Tibial nerve (tissue), 4 donors: ENCODE data around the gene CFTR. TPM values are rescaled to one million over a fixed set of nuclear protein-coding genes. Genes with fewer than 3 reads are reported as not detected.
A peak's percentile ranks its signal among the peaks of the same experiment; 100 is the strongest.
"Not testable (repeated sequence)": the region's sequence is repeated elsewhere in the genome, so short reads cannot be mapped to it uniquely, and the experiment has no call there.

Experiments
- DNase-seq, 2 donors: peaks; one replicate each; pipeline ENCODE4 v3.0.0-alpha.2; 2019; ENCODE audit warnings: low spot score in 2 of 2
- H3K27ac ChIP-seq, 4 donors: fragments of 200-600 bp; sonication (generic) in 3 of 4; one replicate each; pipeline ENCODE4 v1.5.1; 2017 to 2019; ENCODE audit warnings: mild to moderate bottlenecking in 1 of 4
- H3K27me3 ChIP-seq, 2 donors: fragments of 200-600 bp; sonication (generic) in 1 of 2; one replicate each; pipeline versions ENCODE4 v1.5.1 to v1.6.0; 2017 to 2019
- H3K36me3 ChIP-seq, 3 donors: fragments of 200-600 bp; sonication (generic); one replicate each; pipeline ENCODE4 v1.5.1; 2018 to 2019
- H3K4me1 ChIP-seq, 4 donors: fragments of 200-600 bp; sonication (generic) in 3 of 4; one replicate each; pipeline ENCODE4 v1.5.1; 2017 to 2019
- H3K4me3 ChIP-seq, 4 donors: fragments of 200-600 bp; sonication (generic) in 3 of 4; one replicate each; pipeline ENCODE4 v1.5.1; 2017 to 2019; ENCODE audit warnings: mild to moderate bottlenecking in 1 of 4, moderate library complexity in 1 of 4
- H3K9me3 ChIP-seq, 4 donors: fragments of 200-600 bp; sonication (generic) in 3 of 4; one replicate each; pipeline ENCODE4 v1.5.1; 2017 to 2019
- EP300 ChIP-seq, 2 donors: sonication (generic); formaldehyde crosslinking; IDR thresholded peaks; one replicate each; pipeline ENCODE4 v1.6.1; 2017; ENCODE audit warnings: antibody characterized with exemption in 2 of 2, mild to moderate bottlenecking in 1 of 2
- POLR2A ChIP-seq, 2 donors: fragments of 450-650 bp; IDR thresholded peaks; one replicate each; pipeline ENCODE4 v1.6.1; 2017; ENCODE audit warnings: antibody characterized with exemption in 2 of 2, mild to moderate bottlenecking in 2 of 2, moderate library complexity in 2 of 2
- WGBS, 2 donors: methylation state at CpG; one replicate each; pipeline ENCODE4 v1.1.5; 2018; 5-methylcytosine and 5-hydroxymethylcytosine counted together
- total RNA-seq, 4 donors: library from RNA; depleted of rRNA; stranded (reverse); fragments of >200 nt; gene quantifications; one replicate each; pipeline ENCODE4 v1.1.0, GENCODE V29; 2016
- TF ChIP-seq, protein P1 (sequence below), 5 experiments: fragments of 200-600 bp in 3 of 5; fragments of 450-650 bp in 2 of 5; sonication (generic) in 3 of 5; IDR thresholded peaks; one replicate each; pipeline ENCODE4 v1.5.1; 2016 to 2019; ENCODE audit warnings: antibody characterized with exemption in 5 of 5, mild to moderate bottlenecking in 3 of 5, moderate library complexity in 2 of 5

The CFTR gene
- total RNA-seq, 4 donors from 2014 or later: under 0.01 TPM; not detected in 3

DNA sequence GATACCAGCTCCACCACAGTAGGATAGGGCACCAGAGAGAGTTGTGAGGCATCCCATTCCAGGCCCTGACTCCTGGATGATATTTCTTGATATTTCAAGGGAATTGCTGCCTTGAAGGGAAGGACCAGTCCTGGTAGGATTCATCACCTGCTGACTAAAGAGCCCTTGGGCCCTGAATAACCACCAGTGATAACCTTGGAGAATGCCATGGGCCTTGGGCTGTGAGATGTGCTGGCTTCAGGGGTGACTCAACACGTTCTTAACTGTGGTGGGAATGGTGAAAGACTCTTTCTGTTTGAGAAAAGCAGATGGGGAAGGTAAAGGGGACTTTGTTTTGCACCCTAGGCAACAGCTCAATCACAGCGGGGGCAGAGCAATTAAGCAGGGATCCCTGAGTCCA lies 31.2 kb upstream of the CFTR start:
- no peaks in the 10 kb centered on the region for H3K4me1 ChIP-seq
- TF ChIP-seq, protein P1, sequence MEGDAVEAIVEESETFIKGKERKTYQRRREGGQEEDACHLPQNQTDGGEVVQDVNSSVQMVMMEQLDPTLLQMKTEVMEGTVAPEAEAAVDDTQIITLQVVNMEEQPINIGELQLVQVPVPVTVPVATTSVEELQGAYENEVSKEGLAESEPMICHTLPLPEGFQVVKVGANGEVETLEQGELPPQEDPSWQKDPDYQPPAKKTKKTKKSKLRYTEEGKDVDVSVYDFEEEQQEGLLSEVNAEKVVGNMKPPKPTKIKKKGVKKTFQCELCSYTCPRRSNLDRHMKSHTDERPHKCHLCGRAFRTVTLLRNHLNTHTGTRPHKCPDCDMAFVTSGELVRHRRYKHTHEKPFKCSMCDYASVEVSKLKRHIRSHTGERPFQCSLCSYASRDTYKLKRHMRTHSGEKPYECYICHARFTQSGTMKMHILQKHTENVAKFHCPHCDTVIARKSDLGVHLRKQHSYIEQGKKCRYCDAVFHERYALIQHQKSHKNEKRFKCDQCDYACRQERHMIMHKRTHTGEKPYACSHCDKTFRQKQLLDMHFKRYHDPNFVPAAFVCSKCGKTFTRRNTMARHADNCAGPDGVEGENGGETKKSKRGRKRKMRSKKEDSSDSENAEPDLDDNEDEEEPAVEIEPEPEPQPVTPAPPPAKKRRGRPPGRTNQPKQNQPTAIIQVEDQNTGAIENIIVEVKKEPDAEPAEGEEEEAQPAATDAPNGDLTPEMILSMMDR (IDR thresholded peaks at IDR 0.05): no peak
- TF ChIP-seq POLR2A (IDR thresholded peaks at IDR 0.05) (no peak), EP300 (IDR thresholded peaks at IDR 0.05) (no peak)
- no peaks in the 10 kb centered on the region for H3K27me3 ChIP-seq
- no peak overlapping the region for H3K27ac ChIP-seq
- WGBS, 2 donors: 72 to 77% methylated on average over 2 of the region's 2 CpGs
- H3K4me3 ChIP-seq: no peak overlapping the region
- H3K9me3 ChIP-seq: peaks cover 0 to 25% (median 0%) of the 10 kb centered on the region in 4 donors
- no peak for DNase-seq
- H3K36me3 ChIP-seq: no peaks in the 10 kb centered on the region

DNA sequence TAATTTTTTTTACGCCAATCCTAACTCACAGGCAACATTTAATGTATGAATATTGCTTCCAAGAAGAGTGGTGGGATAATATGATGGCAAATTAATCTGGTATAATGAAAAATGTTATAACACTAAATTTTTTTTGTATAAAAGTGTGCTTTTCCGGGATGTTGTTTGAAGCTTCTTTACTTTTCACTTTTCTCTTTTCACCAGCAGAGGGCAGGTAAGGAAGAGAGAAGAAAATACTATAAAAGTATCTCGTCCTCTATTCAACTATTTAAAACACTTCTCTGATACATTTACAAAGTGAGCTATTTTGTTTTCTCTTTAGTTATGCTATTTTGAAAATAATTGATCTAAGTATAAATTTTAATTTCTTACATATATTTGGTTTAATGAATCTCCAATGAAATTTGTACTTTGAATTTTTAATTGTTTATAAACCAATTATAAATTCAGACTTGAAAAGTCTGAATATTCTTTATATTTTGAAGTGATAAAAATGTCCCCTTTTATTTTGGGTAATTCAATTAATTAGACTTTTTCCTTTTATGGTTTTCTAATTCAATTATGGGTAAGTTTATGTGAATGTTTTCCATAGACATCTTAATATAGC lies 20.7 kb upstream of the CFTR start:
- H3K4me3 ChIP-seq: no peak overlapping the region
- H3K27ac ChIP-seq: no peak overlapping the region
- DNase-seq: no peak
- WGBS, 2 donors: 36 to 37% methylated on average over 3 of the region's 3 CpGs
- H3K4me1 ChIP-seq: no peaks in the 10 kb centered on the region
- peaks cover 0 to 5% (median 0%) of the 10 kb centered on the region in 4 donors for H3K9me3 ChIP-seq
- TF ChIP-seq, protein P1 (IDR thresholded peaks at IDR 0.05): peak; percentile 30 to 42 (median 38)
- no peak for TF ChIP-seq POLR2A (IDR thresholded peaks at IDR 0.05)
- H3K36me3 ChIP-seq: no peaks in the 10 kb centered on the region
- H3K27me3 ChIP-seq: no peaks in the 10 kb centered on the region

DNA sequence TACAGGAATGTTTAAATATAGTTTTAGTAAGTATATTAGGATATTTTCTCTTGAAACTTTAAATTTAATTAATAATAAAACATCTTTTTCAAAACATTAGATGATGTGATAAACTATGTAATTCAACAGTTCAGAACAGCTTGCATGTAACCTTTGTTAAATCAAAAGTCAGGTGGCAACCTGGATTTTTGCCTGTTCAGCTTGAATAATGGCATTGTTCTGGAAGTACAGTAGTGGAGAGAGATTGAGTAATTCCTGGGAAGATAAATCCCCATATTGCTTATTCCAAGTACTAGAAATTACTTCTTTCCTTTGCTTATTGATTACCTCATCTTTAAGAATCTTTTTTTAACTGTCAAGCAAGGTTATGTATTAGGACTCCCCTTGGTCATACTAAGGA lies 20.1 kb upstream of the CFTR start:
- Histone ChIP-seq H3K4me1 (no peaks in the 10 kb centered on the region), H3K4me3 (no peak overlapping the region), H3K36me3 (no peaks in the 10 kb centered on the region), H3K27me3 (no peaks in the 10 kb centered on the region), H3K9me3 (peaks cover 0 to 5% (median 0%) of the 10 kb centered on the region in 4 donors), H3K27ac (no peak overlapping the region)
- TF ChIP-seq, protein P1 (IDR thresholded peaks at IDR 0.05): no peak
- no peak for TF ChIP-seq POLR2A (IDR thresholded peaks at IDR 0.05)
- no peak for TF ChIP-seq EP300 (IDR thresholded peaks at IDR 0.05)
- no peak for DNase-seq

DNA sequence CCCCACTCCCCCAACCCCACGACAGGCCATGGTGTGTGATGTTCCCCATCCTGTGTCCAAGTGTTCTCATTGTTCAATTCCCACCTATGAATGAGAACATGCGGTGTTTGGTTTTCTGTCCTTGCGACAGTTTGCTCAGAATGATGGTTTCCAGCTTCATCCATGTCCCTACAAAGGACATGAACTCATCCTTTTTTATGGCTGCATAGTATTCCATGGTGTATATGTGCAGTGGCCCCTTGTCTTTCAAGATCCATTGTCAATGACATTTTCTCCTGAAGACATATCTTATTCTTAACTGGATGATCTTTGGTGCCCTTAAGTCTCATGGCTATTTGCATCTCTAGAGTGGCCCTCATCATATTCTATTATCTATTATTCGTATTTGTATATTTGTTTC lies 19.0 kb upstream of the CFTR start:
- WGBS, 2 donors: 92 to 95% methylated on average over 4 of the region's 4 CpGs

DNA sequence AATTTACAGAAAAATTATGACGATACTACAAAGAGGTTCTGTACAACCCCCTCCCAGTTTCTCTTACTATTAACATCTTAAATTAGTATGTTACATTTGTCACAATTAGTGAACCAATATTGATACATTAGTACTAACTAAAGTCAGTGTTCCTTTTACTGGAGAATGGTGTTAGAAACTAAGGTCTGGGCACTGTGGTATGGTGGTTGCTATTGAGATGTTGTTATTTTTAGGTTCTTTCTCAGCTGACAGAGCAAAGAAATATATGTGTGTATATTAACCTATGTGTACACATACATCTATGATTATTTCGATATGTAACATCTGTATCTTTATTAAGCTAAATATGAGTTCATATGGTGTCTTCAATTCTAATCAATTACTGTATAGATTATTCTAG lies 11.7 kb upstream of the CFTR start:
- Histone ChIP-seq H3K27me3 (no peaks in the 10 kb centered on the region), H3K27ac (no peak overlapping the region)
- TF ChIP-seq EP300 (IDR thresholded peaks at IDR 0.05) (no peak), POLR2A (IDR thresholded peaks at IDR 0.05) (no peak)
- TF ChIP-seq, protein P1 (IDR thresholded peaks at IDR 0.05): no peak

More for the DNA sequence above, 19.0 kb upstream of the CFTR start:
- H3K4me3 ChIP-seq, H3K36me3 ChIP-seq, DNase-seq, H3K27me3 ChIP-seq, H3K27ac ChIP-seq, H3K9me3 ChIP-seq, H3K4me1 ChIP-seq: not testable (repeated sequence)

DNA sequence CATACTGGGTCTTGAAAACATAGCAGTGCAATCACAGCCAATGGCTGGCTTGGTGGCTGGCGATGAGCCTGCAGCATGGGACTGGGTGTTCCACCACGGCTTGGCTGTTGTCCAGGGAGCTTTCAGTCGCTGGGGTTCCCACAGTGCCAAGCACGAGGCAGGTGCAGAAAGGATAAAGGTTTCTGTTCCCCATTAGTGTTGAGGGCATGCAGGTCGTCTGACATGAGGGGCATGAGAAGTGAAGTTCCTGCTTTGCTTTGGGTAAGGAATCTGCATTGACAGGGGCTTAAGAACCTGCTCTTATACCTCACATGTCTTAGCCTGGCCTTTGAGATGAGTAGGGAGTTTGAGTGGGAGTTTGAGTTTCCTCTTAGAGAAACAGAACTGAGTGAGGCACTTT lies 9.0 kb upstream of the CFTR start:
- no peak overlapping the region for H3K27ac ChIP-seq
- 59 to 64% methylated on average over 5 of the region's 5 CpGs for WGBS, 2 donors
- no peaks in the 10 kb centered on the region for H3K27me3 ChIP-seq
- no peak overlapping the region for H3K4me3 ChIP-seq
- H3K36me3 ChIP-seq: no peaks in the 10 kb centered on the region
- DNase-seq: no peak
- TF ChIP-seq POLR2A (IDR thresholded peaks at IDR 0.05): no peak
- TF ChIP-seq, protein P1 (IDR thresholded peaks at IDR 0.05): no peak
- no peak for TF ChIP-seq EP300 (IDR thresholded peaks at IDR 0.05)
- H3K9me3 ChIP-seq: no peaks in the 10 kb centered on the region
- H3K4me1 ChIP-seq: no peaks in the 10 kb centered on the region

More for the DNA sequence above, 11.7 kb upstream of the CFTR start:
- H3K9me3 ChIP-seq: no peaks in the 10 kb centered on the region
- DNase-seq: no peak
- WGBS, 2 donors: 93 to 95% methylated on average over 2 of the region's 2 CpGs
- no peaks in the 10 kb centered on the region for H3K36me3 ChIP-seq
- no peak overlapping the region for H3K4me3 ChIP-seq
- no peaks in the 10 kb centered on the region for H3K4me1 ChIP-seq
